GM12875 (cell line): ENCODE measurements around the gene EXOC6B.

Experiments
- H3K4me3 ChIP-seq: one replicate; pipeline ENCODE4 v1.5.1; 2011; ENCODE audit warnings: low read depth, low read length, control low read depth
- TF ChIP-seq, protein P1 (sequence below): IDR thresholded peaks from 2 replicates; pipeline ENCODE4 v1.5.1; 2011; ENCODE audit warnings: low read depth, mild to moderate bottlenecking, control low read depth, inconsistent platforms, low read length, moderate library complexity, borderline replicate concordance; ENCODE audit not compliant: insufficient read depth

Gene EXOC6B

GRCh38 chr2:72350852-72351251 is 475.0 kb downstream of the EXOC6B start:
- TF ChIP-seq, protein P1, sequence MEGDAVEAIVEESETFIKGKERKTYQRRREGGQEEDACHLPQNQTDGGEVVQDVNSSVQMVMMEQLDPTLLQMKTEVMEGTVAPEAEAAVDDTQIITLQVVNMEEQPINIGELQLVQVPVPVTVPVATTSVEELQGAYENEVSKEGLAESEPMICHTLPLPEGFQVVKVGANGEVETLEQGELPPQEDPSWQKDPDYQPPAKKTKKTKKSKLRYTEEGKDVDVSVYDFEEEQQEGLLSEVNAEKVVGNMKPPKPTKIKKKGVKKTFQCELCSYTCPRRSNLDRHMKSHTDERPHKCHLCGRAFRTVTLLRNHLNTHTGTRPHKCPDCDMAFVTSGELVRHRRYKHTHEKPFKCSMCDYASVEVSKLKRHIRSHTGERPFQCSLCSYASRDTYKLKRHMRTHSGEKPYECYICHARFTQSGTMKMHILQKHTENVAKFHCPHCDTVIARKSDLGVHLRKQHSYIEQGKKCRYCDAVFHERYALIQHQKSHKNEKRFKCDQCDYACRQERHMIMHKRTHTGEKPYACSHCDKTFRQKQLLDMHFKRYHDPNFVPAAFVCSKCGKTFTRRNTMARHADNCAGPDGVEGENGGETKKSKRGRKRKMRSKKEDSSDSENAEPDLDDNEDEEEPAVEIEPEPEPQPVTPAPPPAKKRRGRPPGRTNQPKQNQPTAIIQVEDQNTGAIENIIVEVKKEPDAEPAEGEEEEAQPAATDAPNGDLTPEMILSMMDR = no peak
- H3K4me3 ChIP-seq = no peak overlapping the region

- TF ChIP-seq, protein P1 = no peak
- H3K4me3 ChIP-seq = no peak overlapping the region
Measured at GRCh38 chr2:72349016-72349415, 476.8 kb downstream of the EXOC6B start.

DNA sequence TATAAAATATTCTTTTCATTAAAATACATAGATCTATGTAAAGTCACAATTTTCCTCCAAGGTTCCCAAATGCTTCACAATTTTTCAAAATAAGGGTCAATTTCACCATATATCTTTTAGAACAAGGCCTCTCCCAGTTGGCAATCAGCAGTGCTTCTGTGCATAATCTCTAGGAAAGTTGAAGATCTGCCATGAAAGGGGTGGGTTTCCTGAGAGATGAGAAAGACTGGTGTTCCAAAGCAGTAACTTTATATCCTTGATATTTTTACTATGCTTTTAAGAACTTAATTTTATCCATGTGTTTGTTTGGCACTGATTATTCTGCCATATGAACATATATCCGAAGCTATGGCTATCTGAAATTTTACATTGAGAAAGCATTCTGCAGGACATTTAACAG is 478.8 kb downstream of the EXOC6B start:
- H3K4me3 ChIP-seq = no peak overlapping the region
- TF ChIP-seq, protein P1 = no peak

DNA sequence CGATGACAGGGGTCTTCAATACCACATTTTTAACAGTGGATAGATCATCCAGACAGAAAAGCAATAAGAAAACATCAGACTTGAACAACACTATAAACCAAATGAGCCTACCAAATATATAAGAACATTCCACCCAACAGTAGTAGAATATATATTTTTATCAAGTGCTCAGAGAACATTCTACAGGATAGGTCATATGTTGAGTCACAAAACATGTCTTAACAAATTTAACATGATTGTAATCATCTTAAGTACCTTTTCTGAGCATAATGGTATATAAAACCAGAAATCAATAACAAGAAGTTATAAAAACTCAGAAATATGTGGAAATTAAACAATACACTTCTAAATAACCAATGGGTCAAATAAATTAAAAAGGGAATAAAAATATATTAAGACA is 484.2 kb downstream of the EXOC6B start:
- TF ChIP-seq, protein P1 = no peak
- H3K4me3 ChIP-seq = no peak overlapping the region

DNA sequence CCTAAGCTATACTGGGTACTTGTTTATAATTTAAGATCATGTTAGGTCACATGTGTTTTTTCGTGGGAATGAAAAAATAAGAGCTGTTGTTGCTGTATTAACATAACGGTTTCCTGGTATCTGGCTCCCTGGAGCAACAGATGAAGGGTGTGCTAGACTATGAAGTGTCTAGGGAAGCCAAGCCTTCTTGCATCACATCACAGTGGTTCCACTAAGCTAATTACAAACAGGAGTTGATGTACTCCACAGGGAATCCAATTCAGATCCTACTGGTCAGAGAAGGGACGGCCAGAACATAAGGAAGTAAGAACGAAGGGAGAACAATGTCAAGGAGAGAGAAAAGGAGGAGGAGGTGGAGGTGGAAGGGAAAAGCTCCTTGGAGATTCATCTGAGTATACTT is 485.2 kb downstream of the EXOC6B start:
- no peak overlapping the region for H3K4me3 ChIP-seq
- TF ChIP-seq, protein P1 = no peak

DNA sequence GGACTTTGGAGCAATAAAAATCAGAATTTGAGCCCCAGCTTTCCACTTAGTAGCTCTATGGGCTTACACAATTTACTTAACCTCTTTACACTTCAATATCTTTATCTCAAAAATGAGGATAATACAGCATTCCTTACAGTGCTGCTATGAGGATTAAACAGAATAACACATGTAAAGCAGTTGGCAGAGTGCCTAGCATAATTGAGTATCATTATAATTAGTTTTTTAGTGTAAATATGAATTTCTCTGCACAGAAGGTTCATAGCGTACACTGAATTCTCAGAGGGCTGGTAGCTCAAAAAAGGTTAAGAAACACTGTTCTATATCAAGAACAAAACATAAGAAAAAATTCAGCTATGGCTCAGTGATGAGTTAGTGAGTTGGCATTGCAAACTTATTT is 487.8 kb downstream of the EXOC6B start:
- H3K4me3 ChIP-seq = no peak overlapping the region
- TF ChIP-seq, protein P1 = no peak

DNA sequence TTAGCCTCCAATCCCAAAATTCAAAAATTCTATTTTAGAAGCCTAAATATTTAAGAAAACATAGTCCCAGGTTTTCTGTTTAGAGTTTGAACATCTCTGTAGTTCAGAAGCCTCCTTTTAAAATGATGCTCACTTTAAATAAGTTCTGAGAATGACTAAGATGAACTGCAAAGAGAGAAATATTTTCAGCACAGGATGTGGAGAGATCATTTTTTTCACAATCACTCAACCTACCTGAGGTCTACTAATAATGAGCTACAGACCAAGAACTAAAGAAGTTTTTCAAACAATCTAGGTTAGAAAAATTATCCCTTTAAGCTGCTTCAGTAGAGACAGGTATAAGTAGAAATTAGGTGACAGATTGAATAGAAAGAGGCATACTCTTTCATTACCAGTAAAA is 493.1 kb downstream of the EXOC6B start:
- no peak overlapping the region for H3K4me3 ChIP-seq
- TF ChIP-seq, protein P1 = no peak
